ENCODE data around the gene GATA3.

Gene GATA3

DNA sequence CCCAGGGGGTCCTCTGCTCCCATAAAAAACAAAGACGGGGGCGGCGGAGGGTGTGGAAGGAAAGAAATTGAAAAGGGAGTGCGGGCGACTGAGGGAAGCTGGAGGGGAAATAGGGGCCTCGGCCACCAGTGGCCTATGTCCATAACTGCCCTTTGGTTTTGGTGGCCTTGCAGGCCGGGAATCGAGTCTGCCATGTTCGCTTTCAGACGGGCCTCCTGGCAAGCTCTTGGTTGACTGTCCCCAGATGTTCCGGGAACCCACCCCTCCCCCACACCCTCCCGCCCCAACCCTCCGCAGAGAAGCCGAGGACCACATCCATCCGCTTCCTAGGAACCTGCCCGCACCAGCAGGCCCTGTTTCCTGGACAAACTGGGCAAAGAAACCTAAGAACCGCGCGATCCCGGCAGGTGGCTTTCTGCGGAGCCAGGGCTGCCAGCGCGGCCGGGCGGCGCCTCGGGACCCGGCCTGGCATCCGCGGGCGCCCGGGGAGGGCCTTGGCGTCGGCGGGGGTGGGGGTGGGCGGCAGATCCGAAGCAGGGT lies 20.0 kb upstream of the GATA3 start:
- TF ChIP-seq, protein P1, sequence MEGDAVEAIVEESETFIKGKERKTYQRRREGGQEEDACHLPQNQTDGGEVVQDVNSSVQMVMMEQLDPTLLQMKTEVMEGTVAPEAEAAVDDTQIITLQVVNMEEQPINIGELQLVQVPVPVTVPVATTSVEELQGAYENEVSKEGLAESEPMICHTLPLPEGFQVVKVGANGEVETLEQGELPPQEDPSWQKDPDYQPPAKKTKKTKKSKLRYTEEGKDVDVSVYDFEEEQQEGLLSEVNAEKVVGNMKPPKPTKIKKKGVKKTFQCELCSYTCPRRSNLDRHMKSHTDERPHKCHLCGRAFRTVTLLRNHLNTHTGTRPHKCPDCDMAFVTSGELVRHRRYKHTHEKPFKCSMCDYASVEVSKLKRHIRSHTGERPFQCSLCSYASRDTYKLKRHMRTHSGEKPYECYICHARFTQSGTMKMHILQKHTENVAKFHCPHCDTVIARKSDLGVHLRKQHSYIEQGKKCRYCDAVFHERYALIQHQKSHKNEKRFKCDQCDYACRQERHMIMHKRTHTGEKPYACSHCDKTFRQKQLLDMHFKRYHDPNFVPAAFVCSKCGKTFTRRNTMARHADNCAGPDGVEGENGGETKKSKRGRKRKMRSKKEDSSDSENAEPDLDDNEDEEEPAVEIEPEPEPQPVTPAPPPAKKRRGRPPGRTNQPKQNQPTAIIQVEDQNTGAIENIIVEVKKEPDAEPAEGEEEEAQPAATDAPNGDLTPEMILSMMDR (IDR thresholded peaks at IDR 0.05; ENCODE audit: low read depth, low read length) = no peak
- no peak for DNase-seq (ENCODE audit: low read depth in 2 of 2)
- H3K4me3 ChIP-seq (replicated peaks in 1 of 2; ENCODE audit: low read depth in 2 of 2, low read length in 2 of 2) = peak overlapping the region in 1 of 2 donors; percentile 15

DNA sequence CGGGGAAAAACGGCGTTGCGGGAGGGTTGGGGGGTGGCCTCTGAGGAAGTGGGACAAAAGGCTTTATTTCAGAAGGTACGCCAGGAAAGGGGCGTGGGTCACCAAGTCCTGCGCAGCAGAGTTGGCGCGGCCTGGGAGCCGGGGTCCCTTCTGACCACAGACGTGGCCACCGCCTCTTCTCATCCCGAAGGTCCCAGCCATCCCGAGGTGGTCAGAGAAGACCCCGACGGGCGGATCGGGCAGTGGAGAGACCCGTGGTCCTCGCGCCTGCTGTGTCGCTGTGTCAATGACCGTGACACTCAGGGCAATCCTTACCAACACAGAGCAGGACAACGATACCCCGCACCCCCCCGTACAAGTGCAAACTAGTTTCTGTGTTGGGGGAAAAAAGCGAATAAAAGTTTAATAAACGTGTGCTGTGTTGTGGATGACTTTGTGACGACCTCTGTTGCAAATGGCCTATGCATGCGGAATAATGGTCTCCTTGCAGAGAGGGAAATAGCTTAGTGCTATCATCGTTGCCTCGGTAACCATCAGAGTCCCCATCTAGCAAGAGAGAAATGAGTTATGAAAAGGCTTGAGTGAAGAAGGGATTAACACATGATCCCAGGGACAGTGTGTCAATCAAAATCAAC lies 19.4 kb upstream of the GATA3 start:
- DNase-seq (ENCODE audit: low read depth in 2 of 2) = no peak
- no peak overlapping the region for H3K4me3 ChIP-seq (replicated peaks in 1 of 2; ENCODE audit: low read depth in 2 of 2, low read length in 2 of 2)
- TF ChIP-seq, protein P1 (IDR thresholded peaks at IDR 0.05; ENCODE audit: low read depth, low read length) = no peak

DNA sequence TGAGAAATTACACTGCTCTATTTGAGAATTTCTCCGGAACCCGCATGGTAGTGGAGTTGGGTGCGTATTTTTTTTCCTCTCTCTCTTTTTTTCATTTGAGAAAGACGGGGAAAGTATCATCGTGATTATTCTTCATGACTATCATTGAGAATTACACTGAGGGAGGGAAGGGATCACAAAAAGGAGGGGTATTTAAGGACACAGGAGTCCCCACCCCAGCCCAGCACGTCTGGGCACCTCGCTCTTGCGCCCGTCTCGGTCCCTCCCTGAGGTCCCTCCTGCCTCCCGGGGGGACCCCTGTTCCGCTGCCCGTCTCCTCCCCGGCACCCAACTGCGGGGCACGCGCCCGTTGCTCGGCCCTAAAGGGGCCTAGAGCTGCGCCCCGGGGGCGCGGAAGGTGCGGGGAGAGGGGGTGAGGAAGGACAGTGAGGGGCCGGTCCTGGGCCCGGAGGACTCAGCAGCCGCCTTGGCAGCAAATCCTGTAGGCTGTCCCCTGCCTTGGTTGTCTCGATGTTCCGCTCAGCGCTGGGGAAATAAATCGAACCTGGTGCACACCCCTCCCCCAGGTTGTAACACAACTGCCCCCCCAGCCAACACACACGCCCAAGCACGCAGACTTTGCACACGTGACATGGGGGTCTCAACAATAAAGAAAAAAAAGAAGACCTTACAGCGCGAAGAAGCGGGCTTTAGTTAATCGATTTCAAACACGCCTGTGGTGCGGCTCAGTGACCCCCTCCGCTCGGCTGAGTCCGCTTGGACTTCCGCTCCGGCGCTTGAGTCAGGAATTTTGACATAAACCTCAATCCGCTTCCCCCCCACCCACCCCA lies 18.6 kb upstream of the GATA3 start:
- TF ChIP-seq, protein P1 (IDR thresholded peaks at IDR 0.05; ENCODE audit: low read depth, low read length) = no peak
- DNase-seq (ENCODE audit: low read depth in 2 of 2) = no peak
- no peak overlapping the region for H3K4me3 ChIP-seq (replicated peaks in 1 of 2; ENCODE audit: low read depth in 2 of 2, low read length in 2 of 2)

DNA sequence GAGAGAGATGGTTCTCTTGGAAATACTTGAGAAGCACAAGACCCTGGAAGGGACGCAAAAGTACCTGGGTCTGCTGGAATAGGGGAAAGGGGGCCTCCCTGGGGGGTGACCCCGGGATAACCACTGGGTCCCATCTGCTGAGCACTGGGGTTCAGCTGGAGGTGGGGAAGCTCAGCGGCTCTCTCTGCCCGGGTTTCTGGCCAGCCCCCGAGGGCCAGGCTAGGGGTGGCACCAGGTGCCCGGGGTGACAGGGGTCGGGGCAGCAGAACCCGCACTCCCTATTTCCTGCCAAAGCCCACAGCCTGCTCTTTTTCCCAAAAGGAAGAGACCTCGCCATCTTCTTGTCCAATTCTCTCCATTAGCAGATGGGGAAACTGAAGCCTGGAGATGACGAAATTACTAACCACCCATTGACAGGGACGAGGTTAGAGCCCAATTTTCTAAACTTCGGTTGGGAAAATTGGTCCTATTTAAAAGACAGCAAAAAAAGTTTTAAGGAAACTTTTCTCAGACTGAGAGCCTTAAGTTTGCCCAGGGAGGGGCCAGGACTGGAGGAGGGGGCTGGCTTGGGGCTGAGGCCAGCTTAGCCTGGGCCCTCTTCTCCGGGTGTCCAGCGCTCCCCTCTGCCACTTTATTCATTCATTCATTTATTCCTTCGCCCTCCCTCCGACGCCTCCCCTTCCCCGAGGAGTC lies 17.8 kb upstream of the GATA3 start:
- DNase-seq (ENCODE audit: low read depth in 2 of 2) = no peak
- TF ChIP-seq, protein P1 (IDR thresholded peaks at IDR 0.05; ENCODE audit: low read depth, low read length) = no peak
- H3K4me3 ChIP-seq (replicated peaks in 1 of 2; ENCODE audit: low read depth in 2 of 2, low read length in 2 of 2) = no peak overlapping the region

DNA sequence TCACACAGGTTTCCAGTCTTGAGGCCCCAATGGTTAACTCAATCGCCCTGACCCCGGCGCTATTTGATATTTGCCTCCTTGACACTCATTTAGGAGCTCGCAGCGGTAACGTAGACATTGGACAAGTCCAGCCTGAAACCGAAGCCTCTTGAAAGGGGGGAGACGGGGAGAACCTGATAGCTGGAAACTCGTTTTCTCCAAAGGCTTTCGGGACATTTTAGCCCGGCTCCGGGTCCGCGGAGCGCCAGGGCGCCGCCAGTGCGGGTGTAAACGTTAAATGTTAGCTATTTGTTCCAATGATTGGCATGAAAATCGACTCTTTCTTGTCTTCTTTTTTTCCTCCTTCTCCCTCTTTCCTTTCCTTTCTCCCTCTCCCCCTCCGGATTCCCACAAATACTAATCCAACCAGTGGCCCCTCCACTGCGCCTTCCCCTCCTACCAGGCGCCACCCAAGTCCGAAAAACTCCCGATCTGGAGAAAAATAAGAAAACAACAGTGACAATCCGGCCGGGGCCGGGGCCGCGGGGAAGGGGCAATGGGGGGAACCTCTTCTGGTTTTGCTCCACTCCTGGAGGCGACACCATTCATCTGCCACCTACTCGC lies 17.2 kb upstream of the GATA3 start:
- TF ChIP-seq, protein P1 (IDR thresholded peaks at IDR 0.05; ENCODE audit: low read depth, low read length) = no peak
- no peak for DNase-seq (ENCODE audit: low read depth in 2 of 2)
- no peak overlapping the region for H3K4me3 ChIP-seq (replicated peaks in 1 of 2; ENCODE audit: low read depth in 2 of 2, low read length in 2 of 2)

All from cardiac fibroblast (primary cell).